GM12878 (cell line): ENCODE results near the gene DYNLT2B. TPM values are rescaled to one million over a fixed set of nuclear protein-coding genes. Genes with fewer than 3 reads are reported as not detected.

Experiments
- ATAC-seq: fragments of 200-7000 bp; cut with Tn5 transposase; 3 replicates; pipeline ENCODE4 v1.9.1; 2020; ENCODE audit warnings: mild to moderate bottlenecking, moderate library complexity
- BruUV-seq: library from RNA; stranded (reverse); fragments of 400-500 nt; replicated peaks from 2 replicates; lab custom pipeline; 2021; lab: Mats Ljungman, UMichigan
- CTCF ChIA-PET: fragments of 300-600 bp; sonication (Branson Sonifier 250); formaldehyde crosslinking; extraction: SDS; loops from one replicate; lab custom pipeline; 2021; ENCODE audit warnings: inconsistent platforms; lab: Yijun Ruan, JAX
- POLR2A ChIA-PET: fragments of 350-600 bp; formaldehyde crosslinking; extraction: SDS; loops from one replicate; lab custom pipeline; 2021; ENCODE audit warnings: inconsistent platforms; lab: Charles Lee
- RAD21 ChIA-PET: fragments of 300-600 bp; sonication (Branson Sonifier 250); formaldehyde crosslinking; loops from one replicate; lab custom pipeline; 2023; ENCODE audit warnings: antibody characterized with exemption; ENCODE audit not compliant: unreplicated experiment; lab: Charles Lee
- SMC1A ChIA-PET: fragments of 300-600 bp; sonication (Branson Sonifier 250); formaldehyde crosslinking; loops from one replicate; lab custom pipeline; 2023; ENCODE audit not compliant: unreplicated experiment, uncharacterized antibody; lab: Charles Lee
- DNase-seq: peaks from one replicate; pipeline ENCODE4 v3.0.0-alpha.2; 2011; ENCODE audit warnings: low read depth, low spot score
- FAIRE-seq: peaks from 3 replicates; lab custom pipeline; 2011; peaks lifted over from hg19 to GRCh38; lab: Jason Lieb, UNC
- H2AFZ ChIP-seq: 2 replicates; pipeline ENCODE4 v1.6.0; 2011; ENCODE audit warnings: low read depth, low read length, control low read depth; ENCODE audit not compliant: control insufficient read depth
- H3K27ac ChIP-seq: 2 replicates; pipeline ENCODE4 v1.5.1; 2011; ENCODE audit warnings: control low read depth; ENCODE audit not compliant: control insufficient read depth, insufficient read depth
- H3K27me3 ChIP-seq, 2 experiments: replicated peaks in 1 of 2; 2 replicates each; pipeline versions ENCODE4 v1.6.0 to v1.6.1; 2011; ENCODE audit warnings: low read length in 1 of 2; ENCODE audit not compliant: control insufficient read depth in 2 of 2, insufficient read depth in 2 of 2
- H3K36me3 ChIP-seq, 2 experiments: 2 replicates each; pipeline ENCODE4 v1.5.1; 2011; ENCODE audit warnings: low read length in 1 of 2; ENCODE audit not compliant: control insufficient read depth in 2 of 2, insufficient read depth in 2 of 2
- H3K4me1 ChIP-seq: 2 replicates; pipeline ENCODE4 v1.6.1; 2011; ENCODE audit warnings: mild to moderate bottlenecking, low read length, moderate library complexity, mixed read lengths; ENCODE audit not compliant: control insufficient read depth, insufficient read depth
- H3K4me2 ChIP-seq: 2 replicates; pipeline ENCODE4 v1.6.0; 2011; ENCODE audit warnings: control low read depth; ENCODE audit not compliant: control insufficient read depth, insufficient read depth
- H3K4me3 ChIP-seq: fragments of 200-600 bp; sonication (generic); 2 replicates; pipeline ENCODE4 v1.5.1; 2016
- H3K79me2 ChIP-seq: 2 replicates; pipeline ENCODE4 v1.6.0; 2011; ENCODE audit warnings: low read length; ENCODE audit not compliant: control insufficient read depth, insufficient read depth
- H3K9ac ChIP-seq: 2 replicates; pipeline ENCODE4 v1.8.0; 2011; ENCODE audit warnings: low read length, control low read depth, mixed read lengths; ENCODE audit not compliant: control insufficient read depth, insufficient read depth
- H3K9me3 ChIP-seq: replicated peaks from 3 replicates; pipeline ENCODE4 v1.5.1; 2011; ENCODE audit warnings: mild to moderate bottlenecking, low read length; ENCODE audit not compliant: control insufficient read depth, insufficient read depth
- H4K20me1 ChIP-seq: 2 replicates; pipeline ENCODE4 v1.6.0; 2011; ENCODE audit not compliant: control insufficient read depth, insufficient read depth
- LARP7 ChIP-seq: fragments of 450-650 bp; IDR thresholded peaks from 2 replicates; pipeline ENCODE4 v1.6.1; 2017; ENCODE audit warnings: mild to moderate bottlenecking
- PAX8 ChIP-seq: fragments of 450-650 bp; IDR thresholded peaks from 2 replicates; pipeline ENCODE4 v1.6.1; 2017; ENCODE audit warnings: mild to moderate bottlenecking, moderate library complexity
- RBBP5 ChIP-seq: fragments of 200-600 bp; sonication (generic); conservative IDR thresholded peaks from 2 replicates; pipeline ENCODE4 v1.6.1; 2016
- RUNX3 ChIP-seq: IDR thresholded peaks from 2 replicates; pipeline ENCODE4 v1.6.1; 2012; ENCODE audit warnings: low read length, inconsistent platforms
- SMARCA5 ChIP-seq: fragments of 450-650 bp; IDR thresholded peaks from 2 replicates; pipeline ENCODE4 v1.6.1; 2017; ENCODE audit warnings: mild to moderate bottlenecking
- ZZZ3 ChIP-seq: IDR thresholded peaks from 2 replicates; pipeline ENCODE4 v1.6.1; 2011; ENCODE audit warnings: low read depth; ENCODE audit not compliant: control insufficient read depth, insufficient read length
- WGBS: methylation state at CpG from one replicate; pipeline ENCODE4 v1.1.6; 2016; ENCODE audit warnings: low lambda C conversion rate; ENCODE audit not compliant: insufficient replicate concordance, insufficient coverage; ENCODE audit errors: missing lambda C conversion rate; 5-methylcytosine and 5-hydroxymethylcytosine counted together
- in situ Hi-C: fragments of 300-500 bp; cut with MboI; formaldehyde crosslinking; loops from 9 replicates; pipeline ENCODE4 v1.14.3; 2018; ENCODE audit warnings: mixed read lengths
- intact Hi-C: fragments of 100-400 bp; cut with micrococcal nuclease; formaldehyde crosslinking; loops from one replicate; pipeline ENCODE4 v1.14.2; 2022; ENCODE audit not compliant: unreplicated experiment
- polyA plus RNA-seq, 11 experiments: library from polyadenylated mRNA; depleted of rRNA in 4 of 11; unstranded in 6 of 11; stranded (reverse) in 5 of 11; fragments of >200 nt; fragmentation: Nextera tagmentation in 4 of 11; fragmentation: Illumina TruSeq in 1 of 11; extraction: Ambion mirVana in 4 of 11; extraction: Trizol in 1 of 11; gene quantifications; 1 replicate in 1 of 11; 2 replicates in 10 of 11; pipeline versions ENCODE4 v1.2.1 to v1.2.3, GENCODE V29; 2011 to 2016; ENCODE audit warnings: inconsistent platforms in 2 of 11, missing spikeins in 2 of 11, low read depth in 1 of 11
- total RNA-seq, 4 experiments: library from RNA; depleted of rRNA in 3 of 4; stranded (reverse); fragments of >200 nt in 3 of 4; fragmentation: Illumina TruSeq in 1 of 4; extraction: Trizol in 1 of 4; gene quantifications; 2 replicates each; pipeline versions ENCODE4 v1.2.1 to v1.2.3, GENCODE V29; 2013 to 2021
- TF ChIP-seq, protein P1 (sequence below): fragments of 450-650 bp; IDR thresholded peaks from 2 replicates; pipeline ENCODE4 v1.6.1; 2016; ENCODE audit warnings: mild to moderate bottlenecking, moderate library complexity, borderline replicate concordance
- TF ChIP-seq, protein P2 (sequence below): fragments of 450-650 bp; IDR thresholded peaks from 2 replicates; pipeline ENCODE4 v1.6.1; 2018; ENCODE audit warnings: borderline replicate concordance, mild to moderate bottlenecking; ENCODE audit not compliant: partially characterized antibody
- TF ChIP-seq, protein P3 (sequence below): IDR thresholded peaks from 2 replicates; pipeline ENCODE4 v1.6.1; 2012; ENCODE audit warnings: low read depth, low read length, improper control_type of control experiment
- TF ChIP-seq, protein P4 (sequence below): IDR thresholded peaks from 2 replicates; pipeline ENCODE4 v1.6.1; 2012; ENCODE audit warnings: improper control_type of control experiment, low read depth, low read length; ENCODE audit not compliant: insufficient replicate concordance

Gene DYNLT2B
- total and polyA plus RNA-seq, 10 of the 15 experiments (the other 5 are each of a cell fraction or from before 2014, with no cell fraction given), result 8.6 to 89.7 (median 21.9) TPM

DNA sequence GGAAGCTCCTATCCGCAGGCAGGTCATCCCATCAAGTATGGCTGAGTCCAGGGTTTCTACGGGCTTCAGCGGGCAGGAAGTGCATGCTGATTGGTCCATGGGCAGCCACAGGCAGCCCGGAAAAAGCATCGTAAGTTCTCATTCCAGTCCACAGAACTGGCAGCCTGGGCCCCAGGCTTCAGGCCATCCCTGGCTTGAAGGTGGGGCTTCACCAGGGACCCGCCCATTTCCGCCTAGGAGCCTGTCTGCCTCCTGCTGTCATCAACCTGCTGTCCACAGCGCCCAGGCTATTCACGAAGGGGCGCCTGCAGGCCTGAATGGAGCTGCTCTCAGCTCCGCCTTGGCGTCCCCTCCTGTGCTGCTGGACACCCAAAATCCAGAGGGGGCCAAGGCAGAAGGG lies 44.4 kb downstream of the DYNLT2B start:
- Histone ChIP-seq H4K20me1 (no peaks in the 10 kb centered on the region), H3K4me3 (no peak overlapping the region), H3K79me2 (peaks cover 49% of the 10 kb centered on the region), H3K36me3 (peaks cover 2 to 8% of the 10 kb centered on the region in 2 experiments; a peak in 3 of 4 replicates), H3K27ac (peak overlapping the region; percentile 63; the same call in 1 of the 2 replicates), H3K4me2 (peak overlapping the region; percentile 65), H3K4me1 (peaks cover 40% of the 10 kb centered on the region), H3K9ac (no peak overlapping the region), H2AFZ (no peak overlapping the region), H3K27me3 (no peaks in the 10 kb centered on the region), H3K9me3 (no peaks in the 10 kb centered on the region; the same call in 2 of the 3 replicates)
- SMC1A ChIA-PET, result interaction anchor here (1.0 to 1.5 kb wide), 4 partner anchors 8 to 96 kb away, joined by 3 to 6 read pairs (median 4); no protein-coding TSS in a partner anchor
- POLR2A ChIA-PET, result interaction anchor here (1.3 to 1.9 kb wide), 2 partner anchors 11 to 29 kb away, joined by 3 to 7 read pairs; no protein-coding TSS in a partner anchor
- ATAC-seq, result no peak
- in situ Hi-C loops, result no loop called here
- DNase-seq, result no peak
- RAD21 ChIA-PET, result no interaction called here
- intact Hi-C loops, result no loop called here
- CTCF ChIA-PET, result interaction anchor here (0.6 to 1.5 kb wide), 3 partner anchors 7 to 43 kb away, joined by 3 to 6 read pairs (median 4); no protein-coding TSS in a partner anchor
- 95% methylated on average over 12 of the region's 12 CpGs for WGBS
- no TSS peak for BruUV-seq
- FAIRE-seq, result no peak
- TF ChIP-seq RBBP5, result no peak
- TF ChIP-seq, protein P1, sequence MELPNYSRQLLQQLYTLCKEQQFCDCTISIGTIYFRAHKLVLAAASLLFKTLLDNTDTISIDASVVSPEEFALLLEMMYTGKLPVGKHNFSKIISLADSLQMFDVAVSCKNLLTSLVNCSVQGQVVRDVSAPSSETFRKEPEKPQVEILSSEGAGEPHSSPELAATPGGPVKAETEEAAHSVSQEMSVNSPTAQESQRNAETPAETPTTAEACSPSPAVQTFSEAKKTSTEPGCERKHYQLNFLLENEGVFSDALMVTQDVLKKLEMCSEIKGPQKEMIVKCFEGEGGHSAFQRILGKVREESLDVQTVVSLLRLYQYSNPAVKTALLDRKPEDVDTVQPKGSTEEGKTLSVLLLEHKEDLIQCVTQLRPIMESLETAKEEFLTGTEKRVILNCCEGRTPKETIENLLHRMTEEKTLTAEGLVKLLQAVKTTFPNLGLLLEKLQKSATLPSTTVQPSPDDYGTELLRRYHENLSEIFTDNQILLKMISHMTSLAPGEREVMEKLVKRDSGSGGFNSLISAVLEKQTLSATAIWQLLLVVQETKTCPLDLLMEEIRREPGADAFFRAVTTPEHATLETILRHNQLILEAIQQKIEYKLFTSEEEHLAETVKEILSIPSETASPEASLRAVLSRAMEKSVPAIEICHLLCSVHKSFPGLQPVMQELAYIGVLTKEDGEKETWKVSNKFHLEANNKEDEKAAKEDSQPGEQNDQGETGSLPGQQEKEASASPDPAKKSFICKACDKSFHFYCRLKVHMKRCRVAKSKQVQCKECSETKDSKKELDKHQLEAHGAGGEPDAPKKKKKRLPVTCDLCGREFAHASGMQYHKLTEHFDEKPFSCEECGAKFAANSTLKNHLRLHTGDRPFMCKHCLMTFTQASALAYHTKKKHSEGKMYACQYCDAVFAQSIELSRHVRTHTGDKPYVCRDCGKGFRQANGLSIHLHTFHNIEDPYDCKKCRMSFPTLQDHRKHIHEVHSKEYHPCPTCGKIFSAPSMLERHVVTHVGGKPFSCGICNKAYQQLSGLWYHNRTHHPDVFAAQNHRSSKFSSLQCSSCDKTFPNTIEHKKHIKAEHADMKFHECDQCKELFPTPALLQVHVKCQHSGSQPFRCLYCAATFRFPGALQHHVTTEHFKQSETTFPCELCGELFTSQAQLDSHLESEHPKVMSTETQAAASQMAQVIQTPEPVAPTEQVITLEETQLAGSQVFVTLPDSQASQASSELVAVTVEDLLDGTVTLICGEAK, result no peak
- TF ChIP-seq LARP7, result no peak
- TF ChIP-seq PAX8, result no peak
- no peak for TF ChIP-seq RUNX3
- TF ChIP-seq, protein P2, sequence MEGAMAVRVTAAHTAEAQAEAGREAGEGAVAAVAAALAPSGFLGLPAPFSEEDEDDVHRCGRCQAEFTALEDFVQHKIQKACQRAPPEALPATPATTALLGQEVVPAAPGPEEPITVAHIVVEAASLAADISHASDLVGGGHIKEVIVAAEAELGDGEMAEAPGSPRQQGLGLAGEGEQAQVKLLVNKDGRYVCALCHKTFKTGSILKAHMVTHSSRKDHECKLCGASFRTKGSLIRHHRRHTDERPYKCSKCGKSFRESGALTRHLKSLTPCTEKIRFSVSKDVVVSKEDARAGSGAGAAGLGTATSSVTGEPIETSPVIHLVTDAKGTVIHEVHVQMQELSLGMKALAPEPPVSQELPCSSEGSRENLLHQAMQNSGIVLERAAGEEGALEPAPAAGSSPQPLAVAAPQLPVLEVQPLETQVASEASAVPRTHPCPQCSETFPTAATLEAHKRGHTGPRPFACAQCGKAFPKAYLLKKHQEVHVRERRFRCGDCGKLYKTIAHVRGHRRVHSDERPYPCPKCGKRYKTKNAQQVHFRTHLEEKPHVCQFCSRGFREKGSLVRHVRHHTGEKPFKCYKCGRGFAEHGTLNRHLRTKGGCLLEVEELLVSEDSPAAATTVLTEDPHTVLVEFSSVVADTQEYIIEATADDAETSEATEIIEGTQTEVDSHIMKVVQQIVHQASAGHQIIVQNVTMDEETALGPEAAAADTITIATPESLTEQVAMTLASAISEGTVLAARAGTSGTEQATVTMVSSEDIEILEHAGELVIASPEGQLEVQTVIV, result no peak
- TF ChIP-seq, protein P3, sequence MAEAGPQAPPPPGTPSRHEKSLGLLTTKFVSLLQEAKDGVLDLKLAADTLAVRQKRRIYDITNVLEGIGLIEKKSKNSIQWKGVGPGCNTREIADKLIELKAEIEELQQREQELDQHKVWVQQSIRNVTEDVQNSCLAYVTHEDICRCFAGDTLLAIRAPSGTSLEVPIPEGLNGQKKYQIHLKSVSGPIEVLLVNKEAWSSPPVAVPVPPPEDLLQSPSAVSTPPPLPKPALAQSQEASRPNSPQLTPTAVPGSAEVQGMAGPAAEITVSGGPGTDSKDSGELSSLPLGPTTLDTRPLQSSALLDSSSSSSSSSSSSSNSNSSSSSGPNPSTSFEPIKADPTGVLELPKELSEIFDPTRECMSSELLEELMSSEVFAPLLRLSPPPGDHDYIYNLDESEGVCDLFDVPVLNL, result no peak
- no peak for TF ChIP-seq SMARCA5
- TF ChIP-seq ZZZ3, result no peak
- TF ChIP-seq, protein P4, sequence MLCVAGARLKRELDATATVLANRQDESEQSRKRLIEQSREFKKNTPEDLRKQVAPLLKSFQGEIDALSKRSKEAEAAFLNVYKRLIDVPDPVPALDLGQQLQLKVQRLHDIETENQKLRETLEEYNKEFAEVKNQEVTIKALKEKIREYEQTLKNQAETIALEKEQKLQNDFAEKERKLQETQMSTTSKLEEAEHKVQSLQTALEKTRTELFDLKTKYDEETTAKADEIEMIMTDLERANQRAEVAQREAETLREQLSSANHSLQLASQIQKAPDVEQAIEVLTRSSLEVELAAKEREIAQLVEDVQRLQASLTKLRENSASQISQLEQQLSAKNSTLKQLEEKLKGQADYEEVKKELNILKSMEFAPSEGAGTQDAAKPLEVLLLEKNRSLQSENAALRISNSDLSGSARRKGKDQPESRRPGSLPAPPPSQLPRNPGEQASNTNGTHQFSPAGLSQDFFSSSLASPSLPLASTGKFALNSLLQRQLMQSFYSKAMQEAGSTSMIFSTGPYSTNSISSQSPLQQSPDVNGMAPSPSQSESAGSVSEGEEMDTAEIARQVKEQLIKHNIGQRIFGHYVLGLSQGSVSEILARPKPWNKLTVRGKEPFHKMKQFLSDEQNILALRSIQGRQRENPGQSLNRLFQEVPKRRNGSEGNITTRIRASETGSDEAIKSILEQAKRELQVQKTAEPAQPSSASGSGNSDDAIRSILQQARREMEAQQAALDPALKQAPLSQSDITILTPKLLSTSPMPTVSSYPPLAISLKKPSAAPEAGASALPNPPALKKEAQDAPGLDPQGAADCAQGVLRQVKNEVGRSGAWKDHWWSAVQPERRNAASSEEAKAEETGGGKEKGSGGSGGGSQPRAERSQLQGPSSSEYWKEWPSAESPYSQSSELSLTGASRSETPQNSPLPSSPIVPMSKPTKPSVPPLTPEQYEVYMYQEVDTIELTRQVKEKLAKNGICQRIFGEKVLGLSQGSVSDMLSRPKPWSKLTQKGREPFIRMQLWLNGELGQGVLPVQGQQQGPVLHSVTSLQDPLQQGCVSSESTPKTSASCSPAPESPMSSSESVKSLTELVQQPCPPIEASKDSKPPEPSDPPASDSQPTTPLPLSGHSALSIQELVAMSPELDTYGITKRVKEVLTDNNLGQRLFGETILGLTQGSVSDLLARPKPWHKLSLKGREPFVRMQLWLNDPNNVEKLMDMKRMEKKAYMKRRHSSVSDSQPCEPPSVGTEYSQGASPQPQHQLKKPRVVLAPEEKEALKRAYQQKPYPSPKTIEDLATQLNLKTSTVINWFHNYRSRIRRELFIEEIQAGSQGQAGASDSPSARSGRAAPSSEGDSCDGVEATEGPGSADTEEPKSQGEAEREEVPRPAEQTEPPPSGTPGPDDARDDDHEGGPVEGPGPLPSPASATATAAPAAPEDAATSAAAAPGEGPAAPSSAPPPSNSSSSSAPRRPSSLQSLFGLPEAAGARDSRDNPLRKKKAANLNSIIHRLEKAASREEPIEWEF, result no peak
